IMR-90 (cell line): ENCODE measurements around the gene XIAP. TPM values are rescaled to one million over a fixed set of nuclear protein-coding genes. Genes with fewer than 3 reads are reported as not detected.

Experiments
- ATAC-seq: fragments of 200-7000 bp; cut with Tn5 transposase; 2 replicates; pipeline ENCODE4 v1.9.1; 2020; ENCODE audit warnings: low read depth, mild to moderate bottlenecking, moderate library complexity
- BruUV-seq: library from RNA; stranded (reverse); fragments of 400-500 nt; replicated peaks from 2 replicates; lab custom pipeline; 2021; lab: Mats Ljungman, UMichigan
- CTCF ChIA-PET: fragments of 300-600 bp; formaldehyde crosslinking; extraction: SDS; loops from one replicate; lab custom pipeline; 2021; ENCODE audit warnings: antibody characterized with exemption; lab: Yijun Ruan, JAX
- POLR2A ChIA-PET: fragments of 300-600 bp; sonication (Branson Sonifier 250); formaldehyde crosslinking; loops from one replicate; lab custom pipeline; 2022; ENCODE audit warnings: antibody characterized with exemption; ENCODE audit not compliant: unreplicated experiment; lab: Charles Lee
- DNase-seq: peaks from one replicate; pipeline ENCODE4 v3.0.0; 2013
- H2AFZ ChIP-seq: replicated peaks from 2 replicates; pipeline ENCODE3; 2013; ENCODE audit warnings: low read length, mild to moderate bottlenecking; ENCODE audit not compliant: poor library complexity
- H2AK5ac ChIP-seq: 2 replicates; pipeline ENCODE4 v1.6.1; 2013; ENCODE audit warnings: low read depth, low read length, inconsistent platforms
- H2AK9ac ChIP-seq: replicated peaks from 2 replicates; pipeline ENCODE3; 2013; ENCODE audit warnings: mild to moderate bottlenecking, low read depth, low read length, moderate library complexity; ENCODE audit not compliant: poor library complexity
- H2BK120ac ChIP-seq: 2 replicates; pipeline ENCODE4 v1.6.1; 2013; ENCODE audit warnings: low read depth, low read length, inconsistent platforms
- H2BK15ac ChIP-seq: 3 replicates; pipeline ENCODE4 v1.6.1; 2013; ENCODE audit warnings: low read depth, low read length, inconsistent platforms
- H2BK20ac ChIP-seq: 2 replicates; pipeline ENCODE4 v1.6.1; 2013; ENCODE audit warnings: low read depth, mild to moderate bottlenecking, inconsistent platforms, low read length, moderate library complexity
- H2BK5ac ChIP-seq: 2 replicates; pipeline ENCODE4 v1.6.1; 2013; ENCODE audit warnings: mild to moderate bottlenecking, low read depth, low read length, inconsistent platforms; ENCODE audit not compliant: poor library complexity, severe bottlenecking
- H3K14ac ChIP-seq: replicated peaks from 2 replicates; pipeline ENCODE4 v1.6.1; 2013; ENCODE audit warnings: low read depth, low read length, inconsistent platforms
- H3K18ac ChIP-seq: 2 replicates; pipeline ENCODE4 v1.6.1; 2013; ENCODE audit warnings: low read depth, low read length, control low read depth
- H3K23ac ChIP-seq: 2 replicates; pipeline ENCODE4 v1.6.1; 2013; ENCODE audit warnings: low read depth, low read length, inconsistent platforms
- H3K27ac ChIP-seq: 2 replicates; pipeline ENCODE4 v1.5.1; 2013; ENCODE audit warnings: mild to moderate bottlenecking, control low read depth, low read length; ENCODE audit not compliant: insufficient read depth
- H3K27me3 ChIP-seq: 2 replicates; pipeline ENCODE4 v1.6.1; 2013; ENCODE audit warnings: low read length; ENCODE audit not compliant: control insufficient read depth, insufficient read depth
- H3K36me3 ChIP-seq: 2 replicates; pipeline ENCODE4 v1.6.1; 2013; ENCODE audit warnings: low read length, mixed read lengths; ENCODE audit not compliant: control insufficient read depth, insufficient read depth
- H3K4ac ChIP-seq: 2 replicates; pipeline ENCODE4 v1.6.1; 2013; ENCODE audit warnings: low read depth, low read length, inconsistent platforms
- H3K4me1 ChIP-seq: 2 replicates; pipeline ENCODE4 v1.6.1; 2013; ENCODE audit warnings: low read length, mixed read lengths; ENCODE audit not compliant: control insufficient read depth, insufficient read depth
- H3K4me2 ChIP-seq: 2 replicates; pipeline ENCODE4 v1.6.1; 2013; ENCODE audit warnings: low read depth, mild to moderate bottlenecking, control low read depth, low read length, moderate library complexity
- H3K4me3 ChIP-seq: 2 replicates; pipeline ENCODE4 v1.5.1; 2013; ENCODE audit warnings: low read depth, mild to moderate bottlenecking, control low read depth, low read length, moderate library complexity; ENCODE audit not compliant: insufficient read depth
- H3K56ac ChIP-seq: 2 replicates; pipeline ENCODE4 v1.6.1; 2013; ENCODE audit warnings: low read length, inconsistent platforms; ENCODE audit not compliant: insufficient read depth; ENCODE audit errors: extremely low read depth
- H3K79me1 ChIP-seq, 2 experiments: 2 replicates each; pipeline ENCODE4 v1.6.1; 2013; ENCODE audit warnings: low read length in 2 of 2, inconsistent platforms in 1 of 2, low read depth in 1 of 2
- H3K9ac ChIP-seq: 2 replicates; pipeline ENCODE4 v1.6.1; 2013; ENCODE audit warnings: low read depth, low read length, control low read depth
- H3K9me1 ChIP-seq: 2 replicates; pipeline ENCODE4 v1.6.1; 2013; ENCODE audit warnings: low read length, inconsistent platforms; ENCODE audit not compliant: insufficient read depth
- H3K9me3 ChIP-seq: 2 replicates; pipeline ENCODE4 v1.6.1; 2013; ENCODE audit warnings: low read length; ENCODE audit not compliant: control insufficient read depth, insufficient read depth
- H4K20me1 ChIP-seq: 2 replicates; pipeline ENCODE4 v1.6.1; 2013; ENCODE audit warnings: low read length, inconsistent platforms; ENCODE audit not compliant: insufficient read depth
- H4K5ac ChIP-seq: 2 replicates; pipeline ENCODE4 v1.6.1; 2013; ENCODE audit warnings: mild to moderate bottlenecking, low read depth, low read length, control low read depth
- H4K8ac ChIP-seq, 2 experiments: 2 replicates each; pipeline ENCODE4 v1.6.1; 2013; ENCODE audit warnings: low read depth in 2 of 2, low read length in 2 of 2, control low read depth in 1 of 2, inconsistent platforms in 1 of 2
- H4K91ac ChIP-seq: 2 replicates; pipeline ENCODE4 v1.6.1; 2013; ENCODE audit warnings: low read depth, low read length, inconsistent platforms; ENCODE audit not compliant: insufficient read depth
- BHLHE40 ChIP-seq: fragments of 150-350 bp; IDR thresholded peaks from 2 replicates; pipeline ENCODE4 v1.6.1; 2016; ENCODE audit warnings: mild to moderate bottlenecking, low read depth, low read length
- CEBPB ChIP-seq: IDR thresholded peaks from 2 replicates; pipeline ENCODE4 v1.6.1; 2012; ENCODE audit warnings: low read depth, low read length, improper control_type of control experiment
- FOS ChIP-seq: fragments of 150-350 bp; IDR thresholded peaks from 2 replicates; pipeline ENCODE4 v1.6.1; 2016; ENCODE audit warnings: low read depth, low read length
- RCOR1 ChIP-seq: IDR thresholded peaks from 2 replicates; pipeline ENCODE4 v1.6.1; 2012; ENCODE audit warnings: mild to moderate bottlenecking, low read length, improper control_type of control experiment; ENCODE audit not compliant: insufficient replicate concordance
- RFX5 ChIP-seq: IDR thresholded peaks from 2 replicates; pipeline ENCODE4 v1.8.0; 2012; ENCODE audit warnings: low read depth, mild to moderate bottlenecking, low read length, moderate library complexity
- WGBS, 2 experiments: methylation state at CpG; one replicate each; pipeline versions ENCODE4 v1.1.5 to v1.1.7; 2013; ENCODE audit warnings: missing lambda C conversion rate in 2 of 2; ENCODE audit not compliant: insufficient read length in 1 of 2; ENCODE audit errors: extremely low coverage in 2 of 2; 5-methylcytosine and 5-hydroxymethylcytosine counted together
- dilution Hi-C: fragments of 300-500 bp; cut with HindIII; formaldehyde crosslinking; loops from one replicate; pipeline ENCODE4 v1.14.3; 2018; ENCODE audit warnings: low sequenced_read_pairs; ENCODE audit not compliant: unreplicated experiment
- in situ Hi-C: fragments of 300-500 bp; cut with MboI; formaldehyde crosslinking; loops from 3 replicates; pipeline ENCODE4 v1.14.3; 2019; ENCODE audit warnings: low sequenced_read_pairs, inconsistent platforms, mixed read lengths
- intact Hi-C: fragments of 100-400 bp; cut with micrococcal nuclease; formaldehyde crosslinking; loops from 2 replicates; pipeline ENCODE4 v1.10.0; 2022
- polyA plus RNA-seq, 3 experiments: library from polyadenylated mRNA; depleted of rRNA; stranded (reverse); fragments of >200 nt; gene quantifications; 2 replicates each; pipeline ENCODE4 v1.2.3, GENCODE V29; 2012; ENCODE audit warnings: low replicate concordance in 1 of 3
- total RNA-seq: library from RNA; depleted of rRNA; stranded (reverse); fragments of >200 nt; gene quantifications from 2 replicates; pipeline ENCODE4 v1.2.3, GENCODE V29; 2012
- TF ChIP-seq, protein P1 (sequence below): conservative IDR thresholded peaks from 2 replicates; pipeline ENCODE4 v1.5.1; 2012; ENCODE audit warnings: mild to moderate bottlenecking, low read depth, low read length, improper control_type of control experiment

The XIAP gene
- total and polyA plus RNA-seq, 2 of the 4 experiments (the other 2 are of a cell fraction) = 8.1 to 17.4 TPM

DNA sequence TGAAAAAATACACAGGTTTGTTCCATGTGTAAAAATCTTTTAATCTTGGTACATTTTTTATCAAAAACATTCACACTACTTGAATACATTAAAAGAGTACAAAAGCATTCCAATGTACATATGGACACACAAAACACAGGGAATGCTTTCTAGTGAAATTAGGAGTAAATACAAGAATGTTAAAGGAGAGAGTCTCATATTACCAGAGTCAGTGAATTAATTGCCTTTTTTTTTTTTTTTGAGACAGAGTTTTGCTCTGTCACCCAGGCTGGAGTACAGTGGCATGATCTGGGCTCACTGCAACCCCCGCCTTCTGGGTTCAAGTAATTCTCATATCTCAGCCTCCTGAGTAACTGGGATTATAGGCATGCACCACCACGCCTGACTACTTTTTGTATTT, 17.0 kb downstream of the XIAP start:
- no CpG with 5 or more reads among the region's 2 CpGs for WGBS, 2 experiments
- Histone ChIP-seq H2BK120ac (no peak overlapping the region), H3K56ac (no peak overlapping the region), H3K18ac (no peak overlapping the region), H2BK5ac (no peak overlapping the region), H3K4me1 (no peaks in the 10 kb centered on the region), H3K9me1 (no peaks in the 10 kb centered on the region), H3K9ac (no peak overlapping the region), H4K20me1 (peaks cover 14% of the 10 kb centered on the region; the same call in 1 of the 2 replicates), H2AFZ (no peak overlapping the region), H4K5ac (no peak overlapping the region), H2BK20ac (no peak overlapping the region), H3K79me1 (peaks cover 5 to 10% of the 10 kb centered on the region in 2 experiments; a peak in 2 of 4 replicates), H3K36me3 (no peaks in the 10 kb centered on the region), H2BK15ac (no peak overlapping the region), H3K4me2 (no peak overlapping the region), H2AK5ac (no peak overlapping the region), H3K14ac (no peak overlapping the region), H3K4me3 (no peak overlapping the region), H3K27ac (no peak overlapping the region), H4K91ac (no peak overlapping the region), H3K27me3 (no peaks in the 10 kb centered on the region), H3K23ac (no peak overlapping the region), H3K4ac (no peak overlapping the region), H2AK9ac (no peak overlapping the region), H3K9me3 (no peaks in the 10 kb centered on the region), H4K8ac (no peak overlapping the region)
- in situ Hi-C loops (no loop called here), intact Hi-C loops (no loop called here), dilution Hi-C loops (no loop called here)
- no peak for TF ChIP-seq BHLHE40
- TF ChIP-seq CEBPB = no peak
- TF ChIP-seq RFX5 = no peak
- no peak for TF ChIP-seq FOS
- TF ChIP-seq, protein P1, sequence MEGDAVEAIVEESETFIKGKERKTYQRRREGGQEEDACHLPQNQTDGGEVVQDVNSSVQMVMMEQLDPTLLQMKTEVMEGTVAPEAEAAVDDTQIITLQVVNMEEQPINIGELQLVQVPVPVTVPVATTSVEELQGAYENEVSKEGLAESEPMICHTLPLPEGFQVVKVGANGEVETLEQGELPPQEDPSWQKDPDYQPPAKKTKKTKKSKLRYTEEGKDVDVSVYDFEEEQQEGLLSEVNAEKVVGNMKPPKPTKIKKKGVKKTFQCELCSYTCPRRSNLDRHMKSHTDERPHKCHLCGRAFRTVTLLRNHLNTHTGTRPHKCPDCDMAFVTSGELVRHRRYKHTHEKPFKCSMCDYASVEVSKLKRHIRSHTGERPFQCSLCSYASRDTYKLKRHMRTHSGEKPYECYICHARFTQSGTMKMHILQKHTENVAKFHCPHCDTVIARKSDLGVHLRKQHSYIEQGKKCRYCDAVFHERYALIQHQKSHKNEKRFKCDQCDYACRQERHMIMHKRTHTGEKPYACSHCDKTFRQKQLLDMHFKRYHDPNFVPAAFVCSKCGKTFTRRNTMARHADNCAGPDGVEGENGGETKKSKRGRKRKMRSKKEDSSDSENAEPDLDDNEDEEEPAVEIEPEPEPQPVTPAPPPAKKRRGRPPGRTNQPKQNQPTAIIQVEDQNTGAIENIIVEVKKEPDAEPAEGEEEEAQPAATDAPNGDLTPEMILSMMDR = no peak
- TF ChIP-seq RCOR1 = no peak
- POLR2A ChIA-PET = no interaction called here
- DNase-seq (no peak), ATAC-seq (no peak)
- no TSS peak for BruUV-seq
- CTCF ChIA-PET = no interaction called here
